KMS-11 (cell line): ENCODE results near the gene LARGE1.

Experiments
- H2AFZ ChIP-seq: fragments of 200-600 bp; sonication (generic); 2 replicates; pipeline ENCODE4 v1.6.1; 2016; ENCODE audit warnings: antibody characterized with exemption, mixed run types, low read depth
- H3K27ac ChIP-seq: fragments of 200-600 bp; sonication (generic); 2 replicates; pipeline ENCODE4 v1.6.1; 2016; ENCODE audit warnings: mild to moderate bottlenecking, mixed run types
- H3K27me3 ChIP-seq: fragments of 200-600 bp; sonication (generic); 2 replicates; pipeline ENCODE4 v1.6.1; 2017; ENCODE audit warnings: mild to moderate bottlenecking, low read depth, mixed run types, moderate library complexity; ENCODE audit not compliant: insufficient read depth
- H3K36me3 ChIP-seq: fragments of 200-600 bp; sonication (generic); 2 replicates; pipeline ENCODE4 v1.6.1; 2017; ENCODE audit warnings: mild to moderate bottlenecking, mixed run types; ENCODE audit not compliant: insufficient read depth
- H3K4me1 ChIP-seq: fragments of 200-600 bp; sonication (generic); 2 replicates; pipeline ENCODE4 v1.6.1; 2016; ENCODE audit warnings: mild to moderate bottlenecking, low read depth, mixed run types; ENCODE audit not compliant: poor library complexity, severe bottlenecking
- H3K4me2 ChIP-seq: fragments of 200-600 bp; sonication (generic); 2 replicates; pipeline ENCODE4 v1.7.0; 2016; ENCODE audit warnings: mild to moderate bottlenecking, mixed run types
- H3K4me3 ChIP-seq: fragments of 200-600 bp; sonication (generic); IDR thresholded peaks from 2 replicates; pipeline ENCODE4 v1.6.1; 2017; ENCODE audit warnings: low read depth, low read length, mixed read lengths; ENCODE audit not compliant: insufficient read depth
- H3K79me2 ChIP-seq: fragments of 200-600 bp; sonication (generic); 2 replicates; pipeline ENCODE4 v1.6.1; 2016; ENCODE audit warnings: low read depth, mixed run types; ENCODE audit not compliant: insufficient read depth
- H3K9ac ChIP-seq: fragments of 200-600 bp; sonication (generic); 2 replicates; pipeline ENCODE4 v1.6.1; 2016; ENCODE audit warnings: mild to moderate bottlenecking, mixed run types
- H4K20me1 ChIP-seq: fragments of 200-600 bp; sonication (generic); 2 replicates; pipeline ENCODE4 v1.6.1; 2016; ENCODE audit warnings: mild to moderate bottlenecking, mixed run types; ENCODE audit not compliant: insufficient read depth
- TF ChIP-seq, protein P1 (sequence below): fragments of 200-600 bp; sonication (generic); conservative IDR thresholded peaks from 2 replicates; pipeline ENCODE4 v1.6.1; 2017; ENCODE audit warnings: low read depth, mild to moderate bottlenecking, antibody characterized with exemption, low read length, moderate library complexity, mixed read lengths

The LARGE1 gene

DNA sequence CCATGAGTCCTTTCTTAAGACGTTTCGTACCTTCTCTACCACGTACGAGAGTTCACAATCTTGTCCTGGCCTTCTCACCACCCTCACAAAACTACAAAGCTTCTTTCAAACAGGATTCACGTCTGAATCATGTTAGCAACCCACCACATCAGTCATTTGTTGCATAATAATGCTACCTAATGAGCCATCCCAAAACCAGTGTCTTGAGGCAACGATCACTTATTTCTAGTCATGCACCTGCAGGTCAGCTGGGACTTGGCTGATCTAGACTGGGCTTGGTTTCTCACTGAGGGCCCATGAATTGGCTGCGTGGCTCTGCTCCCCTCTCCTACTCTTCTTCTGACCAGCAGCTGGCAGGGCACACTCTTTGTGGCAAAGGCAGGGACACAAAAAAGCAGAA is 28.3 kb downstream of the LARGE1 start:
- Histone ChIP-seq H4K20me1 (no peaks in the 10 kb centered on the region), H2AFZ (no peak overlapping the region), H3K27me3 (no peaks in the 10 kb centered on the region), H3K36me3 (no peaks in the 10 kb centered on the region), H3K4me2 (no peak overlapping the region), H3K4me1 (no peaks in the 10 kb centered on the region), H3K27ac (no peak overlapping the region), H3K9ac (no peak overlapping the region), H3K79me2 (no peaks in the 10 kb centered on the region), H3K4me3 (no peak overlapping the region)
- TF ChIP-seq, protein P1, sequence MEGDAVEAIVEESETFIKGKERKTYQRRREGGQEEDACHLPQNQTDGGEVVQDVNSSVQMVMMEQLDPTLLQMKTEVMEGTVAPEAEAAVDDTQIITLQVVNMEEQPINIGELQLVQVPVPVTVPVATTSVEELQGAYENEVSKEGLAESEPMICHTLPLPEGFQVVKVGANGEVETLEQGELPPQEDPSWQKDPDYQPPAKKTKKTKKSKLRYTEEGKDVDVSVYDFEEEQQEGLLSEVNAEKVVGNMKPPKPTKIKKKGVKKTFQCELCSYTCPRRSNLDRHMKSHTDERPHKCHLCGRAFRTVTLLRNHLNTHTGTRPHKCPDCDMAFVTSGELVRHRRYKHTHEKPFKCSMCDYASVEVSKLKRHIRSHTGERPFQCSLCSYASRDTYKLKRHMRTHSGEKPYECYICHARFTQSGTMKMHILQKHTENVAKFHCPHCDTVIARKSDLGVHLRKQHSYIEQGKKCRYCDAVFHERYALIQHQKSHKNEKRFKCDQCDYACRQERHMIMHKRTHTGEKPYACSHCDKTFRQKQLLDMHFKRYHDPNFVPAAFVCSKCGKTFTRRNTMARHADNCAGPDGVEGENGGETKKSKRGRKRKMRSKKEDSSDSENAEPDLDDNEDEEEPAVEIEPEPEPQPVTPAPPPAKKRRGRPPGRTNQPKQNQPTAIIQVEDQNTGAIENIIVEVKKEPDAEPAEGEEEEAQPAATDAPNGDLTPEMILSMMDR, result no peak

DNA sequence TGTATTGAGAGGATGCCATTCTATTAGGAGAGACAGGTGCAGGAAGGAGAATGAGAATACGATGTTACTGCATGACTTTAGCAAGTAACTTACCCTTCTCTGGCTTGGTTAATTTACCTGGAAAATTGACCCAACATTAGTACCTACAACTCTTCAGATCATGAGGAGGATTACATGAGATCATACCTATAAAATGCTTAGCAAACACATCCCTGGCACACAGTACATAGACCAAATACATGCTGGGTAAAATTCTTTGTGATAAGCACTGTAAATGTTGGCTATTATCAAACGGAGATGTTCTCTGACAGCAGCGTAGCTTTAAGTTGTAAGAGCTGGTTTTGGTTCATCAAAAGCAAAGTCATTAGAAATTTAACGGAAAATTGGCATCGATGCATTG is 28.8 kb downstream of the LARGE1 start:
- Histone ChIP-seq H3K4me1 (no peaks in the 10 kb centered on the region), H3K27ac (no peak overlapping the region), H3K9ac (no peak overlapping the region), H3K27me3 (no peaks in the 10 kb centered on the region), H3K4me2 (no peak overlapping the region), H3K4me3 (no peak overlapping the region), H4K20me1 (no peaks in the 10 kb centered on the region), H3K36me3 (no peaks in the 10 kb centered on the region), H3K79me2 (no peaks in the 10 kb centered on the region), H2AFZ (no peak overlapping the region)
- TF ChIP-seq, protein P1, result no peak

DNA sequence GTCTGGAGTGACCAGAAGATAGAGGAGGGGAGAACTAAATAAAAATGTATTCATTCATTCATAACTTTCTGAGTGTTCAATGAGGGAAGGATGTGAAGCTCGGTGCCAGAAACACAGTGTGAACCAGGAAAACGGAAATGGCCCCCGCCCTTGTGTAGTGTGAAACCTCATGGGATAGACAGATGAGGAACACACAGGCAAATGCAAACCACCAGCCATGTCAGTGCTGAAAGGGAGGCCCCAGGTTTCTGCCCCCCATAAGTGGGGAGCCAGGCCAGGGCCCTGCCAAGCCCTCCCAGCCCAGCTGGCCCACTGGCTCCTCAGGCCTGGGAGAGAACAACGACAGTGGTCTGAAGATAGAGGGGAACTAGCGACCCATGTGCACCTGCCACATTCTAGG is 30.5 kb downstream of the LARGE1 start:
- no peaks in the 10 kb centered on the region for H3K4me1 ChIP-seq
- H3K79me2 ChIP-seq, result no peaks in the 10 kb centered on the region
- no peak overlapping the region for H3K27ac ChIP-seq
- H3K27me3 ChIP-seq, result no peaks in the 10 kb centered on the region
- no peak overlapping the region for H3K4me2 ChIP-seq
- H3K4me3 ChIP-seq, result no peak overlapping the region
- no peaks in the 10 kb centered on the region for H4K20me1 ChIP-seq
- H3K36me3 ChIP-seq, result no peaks in the 10 kb centered on the region
- H2AFZ ChIP-seq, result no peak overlapping the region
- H3K9ac ChIP-seq, result no peak overlapping the region
- TF ChIP-seq, protein P1, result no peak

DNA sequence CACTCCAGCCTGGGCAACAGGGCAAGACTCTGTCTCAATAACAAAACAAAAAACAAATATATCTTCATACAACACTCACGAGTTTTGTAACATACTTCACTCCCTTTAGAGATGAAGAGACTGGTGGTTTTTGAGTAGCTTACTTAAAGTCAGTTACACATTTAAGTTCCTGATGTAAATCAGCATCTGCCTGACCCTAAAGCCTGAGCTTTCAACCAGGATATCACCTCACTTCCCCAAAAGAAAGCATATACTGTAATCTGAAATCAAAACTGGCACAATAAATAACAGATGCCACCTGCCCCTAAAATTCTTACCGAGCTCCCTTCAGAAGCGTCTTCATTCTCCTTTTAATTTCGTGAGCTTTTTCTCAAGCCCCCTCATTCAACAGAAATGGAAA is 31.5 kb downstream of the LARGE1 start:
- no peaks in the 10 kb centered on the region for H4K20me1 ChIP-seq
- H3K4me1 ChIP-seq, result no peaks in the 10 kb centered on the region

More for the DNA sequence above, 31.5 kb downstream of the LARGE1 start:
- Histone ChIP-seq H3K36me3 (no peaks in the 10 kb centered on the region), H3K4me3 (no peak overlapping the region), H3K27ac (no peak overlapping the region), H3K27me3 (no peaks in the 10 kb centered on the region), H3K79me2 (no peaks in the 10 kb centered on the region), H3K9ac (no peak overlapping the region), H2AFZ (no peak overlapping the region), H3K4me2 (no peak overlapping the region)
- TF ChIP-seq, protein P1, result no peak
